ENCODE data around the gene RPS15A. TPM values are rescaled to one million over a fixed set of nuclear protein-coding genes. Genes with fewer than 3 reads are reported as not detected.

RPS15A gene
- total RNA-seq, 1 donor from 2014 or later = 1,627 TPM

DNA sequence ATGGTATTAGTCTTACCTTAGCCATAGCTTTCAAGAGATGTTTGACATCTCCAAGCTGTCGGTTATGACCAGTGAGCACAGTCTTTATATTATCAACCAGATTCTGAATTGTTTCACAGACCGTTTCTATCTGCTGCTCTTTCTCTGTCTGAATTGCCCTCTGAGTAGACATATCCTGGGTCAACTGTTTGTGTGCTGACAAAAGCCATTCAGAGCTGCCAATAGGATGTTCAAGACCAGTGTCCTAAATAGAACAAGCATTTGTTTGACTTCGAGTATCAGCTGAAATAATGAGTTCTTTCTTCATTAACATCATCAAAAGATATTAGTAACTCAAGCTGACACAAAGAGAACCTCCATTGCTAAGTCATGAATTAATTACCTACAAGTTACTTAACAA lies 26.2 kb upstream of the RPS15A start:
- Mint-ChIP-seq H3K36me3 (ENCODE audit: low read depth, unreplicated experiment) (peaks cover 26% of the 10 kb centered on the region), H3K4me3 (ENCODE audit: unreplicated experiment) (no peak overlapping the region), H3K27ac (ENCODE audit: unreplicated experiment) (no peak overlapping the region), H3K27me3 (ENCODE audit: unreplicated experiment) (peaks cover 1% of the 10 kb centered on the region), H3K4me1 (ENCODE audit: unreplicated experiment) (no peaks in the 10 kb centered on the region), H3K9me3 (ENCODE audit: unreplicated experiment) (no peaks in the 10 kb centered on the region)
- no peak for DNase-seq (ENCODE audit: low spot score)
- TF ChIP-seq, protein P1, sequence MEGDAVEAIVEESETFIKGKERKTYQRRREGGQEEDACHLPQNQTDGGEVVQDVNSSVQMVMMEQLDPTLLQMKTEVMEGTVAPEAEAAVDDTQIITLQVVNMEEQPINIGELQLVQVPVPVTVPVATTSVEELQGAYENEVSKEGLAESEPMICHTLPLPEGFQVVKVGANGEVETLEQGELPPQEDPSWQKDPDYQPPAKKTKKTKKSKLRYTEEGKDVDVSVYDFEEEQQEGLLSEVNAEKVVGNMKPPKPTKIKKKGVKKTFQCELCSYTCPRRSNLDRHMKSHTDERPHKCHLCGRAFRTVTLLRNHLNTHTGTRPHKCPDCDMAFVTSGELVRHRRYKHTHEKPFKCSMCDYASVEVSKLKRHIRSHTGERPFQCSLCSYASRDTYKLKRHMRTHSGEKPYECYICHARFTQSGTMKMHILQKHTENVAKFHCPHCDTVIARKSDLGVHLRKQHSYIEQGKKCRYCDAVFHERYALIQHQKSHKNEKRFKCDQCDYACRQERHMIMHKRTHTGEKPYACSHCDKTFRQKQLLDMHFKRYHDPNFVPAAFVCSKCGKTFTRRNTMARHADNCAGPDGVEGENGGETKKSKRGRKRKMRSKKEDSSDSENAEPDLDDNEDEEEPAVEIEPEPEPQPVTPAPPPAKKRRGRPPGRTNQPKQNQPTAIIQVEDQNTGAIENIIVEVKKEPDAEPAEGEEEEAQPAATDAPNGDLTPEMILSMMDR (IDR thresholded peaks at IDR 0.05; ENCODE audit: unreplicated experiment) = no peak

GRCh38 chr16:18811925-18812324 lies 21.8 kb upstream of the RPS15A start:
- peaks cover 40% of the 10 kb centered on the region for H3K36me3 Mint-ChIP-seq (ENCODE audit: low read depth, unreplicated experiment)
- no peaks in the 10 kb centered on the region for H3K27me3 Mint-ChIP-seq (ENCODE audit: unreplicated experiment)
- no peak overlapping the region for H3K4me3 Mint-ChIP-seq (ENCODE audit: unreplicated experiment)
- no peak for DNase-seq (ENCODE audit: low spot score)
- H3K4me1 Mint-ChIP-seq (ENCODE audit: unreplicated experiment) = no peaks in the 10 kb centered on the region
- H3K27ac Mint-ChIP-seq (ENCODE audit: unreplicated experiment) = no peak overlapping the region
- no peaks in the 10 kb centered on the region for H3K9me3 Mint-ChIP-seq (ENCODE audit: unreplicated experiment)
- TF ChIP-seq, protein P1 (IDR thresholded peaks at IDR 0.05; ENCODE audit: unreplicated experiment) = no peak

DNA sequence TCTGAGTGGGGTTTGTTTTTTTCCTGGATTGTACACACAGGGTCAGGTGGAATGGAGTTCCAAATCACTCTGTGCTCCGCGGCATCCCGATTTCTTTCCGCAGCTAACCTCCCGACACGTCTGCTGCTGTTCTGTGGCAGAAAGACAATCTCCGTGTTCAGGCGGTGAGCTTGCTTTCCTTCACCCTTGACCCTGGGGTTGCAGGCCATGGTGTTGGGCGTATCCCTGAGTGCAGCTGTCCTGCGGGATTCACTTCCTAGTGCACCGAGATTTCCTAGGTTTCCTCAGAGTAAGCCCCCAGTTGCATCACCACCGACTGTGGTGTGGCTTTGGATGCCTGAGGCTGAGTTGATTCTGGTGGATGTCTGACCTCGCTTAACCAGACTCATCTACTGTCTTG lies 19.0 kb upstream of the RPS15A start:
- Mint-ChIP-seq H3K4me1 (ENCODE audit: unreplicated experiment) (no peaks in the 10 kb centered on the region), H3K9me3 (ENCODE audit: unreplicated experiment) (no peaks in the 10 kb centered on the region), H3K27me3 (ENCODE audit: unreplicated experiment) (no peaks in the 10 kb centered on the region), H3K27ac (ENCODE audit: unreplicated experiment) (no peak overlapping the region), H3K4me3 (ENCODE audit: unreplicated experiment) (no peak overlapping the region), H3K36me3 (ENCODE audit: low read depth, unreplicated experiment) (peaks cover 34% of the 10 kb centered on the region)
- no peak for DNase-seq (ENCODE audit: low spot score)
- TF ChIP-seq, protein P1 (IDR thresholded peaks at IDR 0.05; ENCODE audit: unreplicated experiment) = no peak

DNA sequence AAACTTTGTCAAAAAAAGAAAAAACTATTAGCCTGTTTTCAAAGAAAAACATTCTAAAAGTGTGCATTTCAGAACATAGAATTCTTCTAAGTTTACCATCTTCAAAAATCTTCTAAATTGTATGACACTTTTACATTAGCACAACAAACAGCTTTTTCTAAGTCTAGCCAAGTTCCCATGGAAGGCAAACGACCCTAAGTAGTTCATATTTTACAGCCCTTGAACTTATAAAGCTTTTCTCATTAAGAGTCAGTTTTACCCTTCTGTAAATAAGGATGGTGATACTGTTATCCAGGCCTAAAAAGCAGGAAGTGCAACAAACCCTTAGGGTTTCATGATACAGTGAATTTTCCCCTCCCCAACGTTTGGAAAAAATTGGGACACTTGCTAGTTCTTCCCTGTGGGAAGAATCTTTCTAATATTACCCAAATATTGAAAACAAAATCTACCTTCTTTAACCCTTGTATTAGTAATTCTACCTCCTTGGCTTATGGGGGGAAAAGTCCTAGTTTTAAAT lies 15.2 kb upstream of the RPS15A start:
- TF ChIP-seq, protein P1 (IDR thresholded peaks at IDR 0.05; ENCODE audit: unreplicated experiment) = no peak
- Mint-ChIP-seq H3K27me3 (ENCODE audit: unreplicated experiment) (peaks cover 5% of the 10 kb centered on the region), H3K36me3 (ENCODE audit: low read depth, unreplicated experiment) (peaks cover 19% of the 10 kb centered on the region), H3K27ac (ENCODE audit: unreplicated experiment) (no peak overlapping the region), H3K9me3 (ENCODE audit: unreplicated experiment) (no peaks in the 10 kb centered on the region), H3K4me3 (ENCODE audit: unreplicated experiment) (no peak overlapping the region), H3K4me1 (ENCODE audit: unreplicated experiment) (peaks cover 10% of the 10 kb centered on the region)
- no peak for DNase-seq (ENCODE audit: low spot score)

DNA sequence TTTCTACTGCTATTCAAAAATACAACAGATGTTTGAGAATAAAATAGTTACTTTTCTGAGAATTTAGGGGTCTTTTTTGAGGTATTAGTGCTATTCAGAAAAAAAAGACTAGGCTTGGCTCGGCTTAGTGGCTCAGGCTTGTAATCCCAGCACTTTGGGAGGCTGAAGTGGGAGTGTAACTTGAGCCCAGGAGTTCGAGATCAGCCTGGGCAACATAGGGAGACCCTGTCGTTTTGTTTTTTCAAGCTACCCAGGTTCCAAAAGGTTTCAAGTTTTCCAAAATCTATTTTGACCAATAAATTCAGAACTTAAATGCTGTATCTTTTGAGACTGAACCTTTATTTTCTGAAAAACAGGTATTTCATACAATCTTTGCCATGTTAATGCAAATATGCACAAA lies 14.4 kb upstream of the RPS15A start:
- TF ChIP-seq, protein P1 (IDR thresholded peaks at IDR 0.05; ENCODE audit: unreplicated experiment) = no peak

More for the DNA sequence above, 14.4 kb upstream of the RPS15A start:
- Mint-ChIP-seq H3K9me3 (ENCODE audit: unreplicated experiment) (no peaks in the 10 kb centered on the region), H3K27ac (ENCODE audit: unreplicated experiment) (no peak overlapping the region), H3K4me3 (ENCODE audit: unreplicated experiment) (no peak overlapping the region), H3K4me1 (ENCODE audit: unreplicated experiment) (peaks cover 18% of the 10 kb centered on the region), H3K36me3 (ENCODE audit: low read depth, unreplicated experiment) (peaks cover 16% of the 10 kb centered on the region), H3K27me3 (ENCODE audit: unreplicated experiment) (peaks cover 5% of the 10 kb centered on the region)
- DNase-seq (ENCODE audit: low spot score) = no peak
